ENCODE results near the gene DCAF15.

DCAF15 gene

GRCh38 chr19:13978351-13979243, 26.3 kb downstream of the DCAF15 start:
- DNase-seq: no peak

- no peak for DNase-seq
Measured at GRCh38 chr19:13979244-13979615, 26.9 kb downstream of the DCAF15 start.

- no peak for DNase-seq
Measured at GRCh38 chr19:13979686-13980085, 27.4 kb downstream of the DCAF15 start.

- no peak for DNase-seq
Measured at GRCh38 chr19:13980340-13980739, 28.0 kb downstream of the DCAF15 start.

GRCh38 chr19:13981021-13981420, 28.7 kb downstream of the DCAF15 start:
- no peak for DNase-seq

- no peak for DNase-seq
Measured at GRCh38 chr19:13981467-13981866, 29.2 kb downstream of the DCAF15 start.

- no peak for DNase-seq
Measured at GRCh38 chr19:13981988-13982501, 29.7 kb downstream of the DCAF15 start.

- DNase-seq: no peak
Measured at GRCh38 chr19:13982773-13983172, 30.5 kb downstream of the DCAF15 start.

GRCh38 chr19:13983213-13983889, 31.0 kb downstream of the DCAF15 start:
- DNase-seq: no peak

GRCh38 chr19:13984186-13984585, 31.9 kb downstream of the DCAF15 start:
- DNase-seq: no peak

GRCh38 chr19:13984875-13985741, 32.8 kb downstream of the DCAF15 start:
- no peak for DNase-seq

GRCh38 chr19:13985771-13986347, 33.5 kb downstream of the DCAF15 start:
- DNase-seq: no peak

GRCh38 chr19:13986348-13986904, 34.1 kb downstream of the DCAF15 start:
- peak; percentile 98 for DNase-seq

- DNase-seq: no peak
Measured at GRCh38 chr19:13987101-13987890, 35.0 kb downstream of the DCAF15 start.

GRCh38 chr19:13989487-13989886, 37.2 kb downstream of the DCAF15 start:
- no peak for DNase-seq

- DNase-seq: no peak
Measured at GRCh38 chr19:13990085-13990484, 37.8 kb downstream of the DCAF15 start.

- DNase-seq: no peak
Measured at GRCh38 chr19:13992025-13992424, 39.7 kb downstream of the DCAF15 start.

GRCh38 chr19:13993590-13994300, 41.4 kb downstream of the DCAF15 start:
- no peak for DNase-seq

- DNase-seq: no peak
Measured at GRCh38 chr19:13995017-13995728, 42.9 kb downstream of the DCAF15 start.

Data from stimulated activated naive CD4-positive, alpha-beta T cell treated with Interleukin-2 at 50 U/mL for 16 hours (primary cell).